Peyer's patch (tissue), 4 donors: Measurements from ENCODE around the gene FRAT1.

Experiments used
- POLR2A ChIP-seq, 2 donors: fragments of 450-650 bp; IDR thresholded peaks; one replicate each; pipeline ENCODE4 v1.5.1; 2017; ENCODE audit warnings: antibody characterized with exemption in 2 of 2, mild to moderate bottlenecking in 2 of 2, moderate library complexity in 2 of 2
- TF ChIP-seq, protein P1 (sequence below), 6 experiments: fragments of 450-650 bp in 4 of 6; fragments of 200-600 bp in 2 of 6; sonication (generic) in 1 of 6; IDR thresholded peaks; one replicate each; pipeline ENCODE4 v1.5.1; 2017 to 2019; ENCODE audit warnings: antibody characterized with exemption in 6 of 6, mild to moderate bottlenecking in 3 of 6, moderate library complexity in 1 of 6

DNA sequence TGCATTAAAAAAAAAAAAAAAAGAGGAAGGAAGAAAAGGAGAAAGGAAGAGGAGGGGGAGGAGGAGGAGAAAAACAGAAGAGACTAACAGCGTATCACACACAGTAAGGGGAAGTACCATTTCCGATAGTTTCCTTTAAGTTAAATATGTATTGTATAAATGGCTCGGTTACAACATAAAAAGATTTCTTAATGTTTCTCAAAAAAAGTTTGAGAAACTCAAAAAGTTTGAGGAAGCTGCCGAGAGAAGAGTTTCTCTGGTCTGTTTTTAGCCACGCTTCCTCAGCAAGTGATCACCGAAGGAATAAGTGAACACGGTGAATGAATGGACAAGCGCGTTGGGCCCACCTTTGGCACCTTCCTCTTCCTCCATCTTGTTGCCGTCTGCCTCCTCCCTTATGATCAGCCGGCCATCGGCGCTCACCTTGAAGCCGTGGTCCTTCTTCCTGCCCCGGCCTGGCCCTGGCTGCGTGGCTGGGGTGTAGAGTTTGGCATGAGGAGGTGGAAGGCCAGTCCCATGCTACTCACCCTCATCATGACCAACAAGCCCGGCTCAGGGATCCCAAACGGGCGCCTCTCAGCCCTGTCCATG is 46.8 kb downstream of the FRAT1 start:
- TF ChIP-seq POLR2A (IDR thresholded peaks at IDR 0.05), result no peak
- TF ChIP-seq, protein P1, sequence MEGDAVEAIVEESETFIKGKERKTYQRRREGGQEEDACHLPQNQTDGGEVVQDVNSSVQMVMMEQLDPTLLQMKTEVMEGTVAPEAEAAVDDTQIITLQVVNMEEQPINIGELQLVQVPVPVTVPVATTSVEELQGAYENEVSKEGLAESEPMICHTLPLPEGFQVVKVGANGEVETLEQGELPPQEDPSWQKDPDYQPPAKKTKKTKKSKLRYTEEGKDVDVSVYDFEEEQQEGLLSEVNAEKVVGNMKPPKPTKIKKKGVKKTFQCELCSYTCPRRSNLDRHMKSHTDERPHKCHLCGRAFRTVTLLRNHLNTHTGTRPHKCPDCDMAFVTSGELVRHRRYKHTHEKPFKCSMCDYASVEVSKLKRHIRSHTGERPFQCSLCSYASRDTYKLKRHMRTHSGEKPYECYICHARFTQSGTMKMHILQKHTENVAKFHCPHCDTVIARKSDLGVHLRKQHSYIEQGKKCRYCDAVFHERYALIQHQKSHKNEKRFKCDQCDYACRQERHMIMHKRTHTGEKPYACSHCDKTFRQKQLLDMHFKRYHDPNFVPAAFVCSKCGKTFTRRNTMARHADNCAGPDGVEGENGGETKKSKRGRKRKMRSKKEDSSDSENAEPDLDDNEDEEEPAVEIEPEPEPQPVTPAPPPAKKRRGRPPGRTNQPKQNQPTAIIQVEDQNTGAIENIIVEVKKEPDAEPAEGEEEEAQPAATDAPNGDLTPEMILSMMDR (IDR thresholded peaks at IDR 0.05), result no peak
